Activated CD4-positive, CD25-positive, alpha-beta regulatory T cell (primary cell): ENCODE data around the gene HACD2.

Experiments
- DNase-seq, 4 experiments: peaks; one replicate each; lab custom pipeline; 2025; lab: John Stamatoyannopoulos, UW

The HACD2 gene

DNA sequence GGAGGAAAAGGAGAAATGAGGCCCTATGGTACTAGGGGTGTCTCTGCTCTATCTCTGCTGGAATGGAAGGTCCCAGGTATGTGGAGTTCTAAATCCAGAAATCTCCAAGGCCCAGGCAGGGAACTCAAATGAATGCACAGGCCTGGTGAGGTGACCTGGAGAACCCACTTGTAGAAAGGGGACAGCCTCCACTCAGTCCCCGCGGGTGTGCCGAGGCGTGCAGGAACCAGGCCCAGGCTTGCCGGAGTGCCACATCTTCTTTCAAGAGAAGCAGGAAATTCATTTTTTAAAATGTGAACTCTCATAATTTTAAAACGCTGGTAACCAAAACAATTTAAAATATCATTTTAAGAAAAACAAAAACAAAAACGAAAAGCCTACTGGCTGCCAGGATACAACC is 103.8 kb downstream of the HACD2 start:
- DNase-seq = no peak

DNA sequence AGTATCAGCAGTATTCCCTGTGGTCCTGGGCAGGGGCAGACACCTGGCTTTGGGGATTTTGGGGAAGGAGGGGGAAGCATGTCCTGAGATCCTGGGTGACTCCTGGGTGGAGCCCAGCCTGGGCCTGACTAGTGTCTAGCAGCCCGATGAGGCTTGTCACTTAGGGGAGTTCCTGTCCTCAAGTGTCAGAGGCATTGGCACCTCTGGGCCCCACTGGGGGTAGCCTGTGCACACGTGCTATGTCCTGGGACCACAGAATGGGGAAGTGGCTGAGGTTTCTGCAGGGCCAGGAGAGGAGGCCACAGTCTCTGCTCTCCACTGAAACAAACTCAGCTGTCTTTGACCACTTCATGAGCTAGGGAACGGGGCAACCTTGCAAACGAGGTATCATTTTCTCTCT is 104.4 kb downstream of the HACD2 start:
- DNase-seq = no peak

DNA sequence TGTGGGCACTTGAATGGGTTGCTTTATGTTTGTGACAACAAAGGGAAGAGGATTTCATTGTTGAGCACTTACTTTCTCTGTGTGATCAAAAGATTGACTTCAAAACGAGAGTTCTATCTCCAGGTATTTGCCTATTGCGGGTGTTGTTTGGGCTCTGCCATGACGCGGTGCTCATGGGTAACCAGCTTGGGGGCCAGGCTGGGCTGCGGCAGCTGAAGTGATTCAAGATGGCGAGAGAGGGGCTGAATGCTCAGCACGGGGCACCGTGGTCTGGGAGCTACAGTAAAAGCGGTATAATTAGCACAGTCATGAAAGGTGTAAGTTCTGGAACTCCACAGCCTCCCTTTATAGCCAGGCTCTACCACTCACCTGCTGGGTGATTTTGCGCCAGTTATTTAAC is 105.0 kb downstream of the HACD2 start:
- DNase-seq = no peak

DNA sequence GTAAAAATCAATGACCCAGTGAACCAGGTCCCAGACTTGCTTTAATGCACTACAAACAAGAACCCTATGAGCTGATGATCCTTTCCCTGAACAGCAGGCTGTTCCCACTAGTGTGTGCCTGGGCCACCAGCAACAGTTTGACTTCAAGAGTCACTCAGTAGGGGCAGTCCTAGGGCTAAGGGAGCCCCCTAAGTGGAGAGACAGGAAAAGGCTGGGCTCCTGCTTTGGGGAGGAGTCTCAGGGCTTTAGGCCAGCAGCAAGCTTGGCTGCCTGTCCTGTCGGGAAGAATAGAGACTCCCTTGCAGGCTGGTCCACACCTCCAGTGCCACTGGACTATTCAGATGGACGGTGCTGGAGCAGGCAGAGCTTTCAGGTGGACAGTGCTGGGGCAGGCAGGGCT is 106.5 kb downstream of the HACD2 start:
- DNase-seq = no peak

DNA sequence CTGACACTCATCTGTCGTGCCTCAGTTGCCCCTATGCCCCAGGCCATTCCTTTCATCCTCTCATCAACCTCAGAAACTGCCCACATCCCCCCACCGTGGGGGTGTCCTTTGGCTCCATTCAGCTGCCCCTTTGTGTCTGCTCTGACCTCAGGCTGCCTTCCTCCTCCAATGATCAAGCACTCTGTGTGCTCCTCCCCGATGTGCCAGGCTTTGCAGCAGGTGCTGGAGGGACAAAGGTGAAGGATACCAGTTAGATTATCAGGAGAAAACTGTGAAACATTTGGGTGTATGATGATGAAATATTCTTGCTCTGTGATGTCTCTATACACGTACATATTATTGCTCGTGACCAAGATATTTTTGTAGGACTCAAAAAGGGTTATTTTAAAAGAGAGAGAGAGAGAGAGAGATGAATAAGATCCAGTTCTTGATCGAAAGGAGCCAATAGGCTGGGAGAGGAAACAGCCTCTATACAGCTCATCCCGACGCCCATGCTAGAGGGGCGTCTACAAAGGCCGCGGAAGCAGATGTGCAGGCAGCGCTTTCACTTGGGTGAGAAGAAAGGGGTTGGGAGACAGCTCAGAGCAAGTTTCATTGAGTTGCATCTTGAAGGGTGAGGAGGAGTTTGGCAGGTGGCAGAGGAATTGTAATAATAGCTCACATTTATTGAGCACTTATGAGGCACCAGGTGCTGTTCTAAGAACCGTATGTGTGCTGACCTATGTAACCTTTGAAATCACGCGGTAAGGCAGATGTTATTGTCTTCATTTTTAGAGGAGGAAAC is 107.7 kb downstream of the HACD2 start:
- no peak for DNase-seq

DNA sequence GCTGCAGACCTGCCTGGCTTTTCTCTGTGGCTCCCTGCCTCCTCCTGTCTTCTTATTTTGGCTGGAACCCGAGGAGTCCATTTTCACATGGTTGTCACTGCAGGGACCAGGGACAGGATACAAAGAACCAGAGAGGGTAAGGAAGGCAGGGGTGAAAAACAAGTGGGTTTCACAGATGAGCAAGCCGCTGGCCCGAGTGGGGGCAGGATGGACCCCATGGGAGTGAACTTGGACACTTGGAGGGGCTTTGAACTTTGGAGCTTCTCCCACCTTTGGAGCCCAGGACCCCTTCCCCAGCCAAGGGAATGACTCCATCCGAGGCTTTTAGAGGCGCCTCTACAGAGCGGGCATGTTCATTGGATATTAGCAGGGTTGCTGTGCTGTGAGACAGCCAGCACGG is 109.1 kb downstream of the HACD2 start:
- DNase-seq = no peak

DNA sequence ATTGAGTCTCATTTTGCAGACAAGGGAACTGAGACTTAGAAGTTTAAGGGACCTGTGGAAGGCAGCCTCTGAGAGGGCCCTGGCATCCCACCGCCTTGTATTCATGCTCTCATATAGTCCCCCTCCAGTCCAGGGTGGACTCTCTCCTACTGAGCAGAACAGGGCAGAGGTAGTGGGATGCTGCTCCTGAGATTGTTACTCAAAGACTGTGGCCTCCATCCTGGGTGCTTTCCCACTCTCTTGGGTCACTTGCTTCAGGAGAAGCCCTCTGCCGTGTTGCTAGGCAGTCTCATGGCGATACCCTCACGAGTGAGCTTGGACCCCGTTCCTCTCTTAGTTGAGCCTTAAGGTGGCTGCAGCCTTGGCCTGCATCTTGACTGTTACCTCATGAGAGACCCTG is 113.7 kb downstream of the HACD2 start:
- DNase-seq = no peak

DNA sequence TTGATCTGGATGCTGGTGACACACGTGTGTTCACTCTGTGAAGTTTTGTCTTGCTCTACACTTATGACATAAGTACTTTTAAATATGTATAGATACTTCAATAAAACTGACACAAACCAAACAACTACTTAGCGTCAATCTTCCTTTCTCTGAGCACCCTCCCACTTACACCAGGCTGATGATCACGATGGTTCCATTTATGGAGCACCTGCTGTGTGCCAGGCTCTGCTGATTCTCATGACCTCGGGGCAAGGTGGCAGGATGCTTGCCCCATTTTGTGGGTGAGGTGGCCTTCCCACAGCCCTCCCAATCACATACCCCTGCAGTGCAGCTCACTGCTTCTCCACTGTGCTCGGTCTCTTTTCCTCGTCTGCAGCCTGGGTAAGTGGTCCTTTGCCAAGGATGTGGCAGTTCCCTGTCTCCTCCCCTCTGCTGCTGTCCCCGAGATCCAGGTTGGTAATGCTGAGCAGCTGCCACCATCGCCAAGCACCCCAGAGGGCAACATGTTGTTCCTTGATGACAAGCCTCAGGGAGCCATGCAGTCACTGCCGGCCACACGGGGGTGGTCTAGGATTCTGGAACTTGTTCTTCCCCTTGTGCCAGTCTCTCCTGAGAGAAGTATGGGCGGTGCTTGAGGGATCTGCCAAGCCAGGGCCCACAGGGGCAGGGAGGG is 115.4 kb downstream of the HACD2 start:
- no peak for DNase-seq

DNA sequence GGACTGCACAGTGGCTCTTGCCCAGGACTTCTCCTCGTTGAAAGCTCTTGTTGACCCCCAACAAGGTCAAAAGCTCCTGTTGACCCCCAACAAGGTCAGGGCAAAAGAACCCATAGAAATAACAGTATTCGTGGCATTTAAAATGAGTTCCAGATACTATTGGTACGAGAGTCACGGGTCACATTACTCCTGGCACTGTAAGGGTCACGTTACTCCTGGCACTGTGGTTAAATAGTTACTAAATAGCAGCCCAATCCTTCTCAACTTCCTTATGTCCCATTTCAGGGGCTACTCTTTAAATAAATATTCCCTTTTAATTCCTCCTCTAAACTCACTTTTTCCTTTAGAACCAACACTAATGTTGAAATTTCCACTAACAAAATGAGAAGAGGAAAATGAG is 117.8 kb downstream of the HACD2 start:
- no peak for DNase-seq

DNA sequence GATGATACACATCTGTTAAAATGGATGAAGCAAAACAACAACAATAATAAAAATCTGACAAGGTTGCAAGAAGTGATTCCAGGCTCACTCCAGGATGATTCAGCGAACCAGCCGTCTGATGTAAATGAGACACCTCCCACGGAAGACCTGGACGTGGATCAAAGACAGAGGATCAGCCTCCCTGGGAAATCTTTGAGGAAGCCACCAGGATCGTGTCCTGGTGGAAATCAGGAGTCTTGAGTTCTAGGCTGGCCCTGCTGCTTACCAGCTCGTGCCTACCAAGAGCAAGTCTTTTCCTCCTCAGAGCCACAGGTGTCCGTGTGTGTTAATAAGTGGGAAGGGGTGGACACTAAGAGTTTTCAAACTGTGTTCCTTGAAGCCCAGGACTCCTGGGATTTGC is 120.6 kb downstream of the HACD2 start:
- no peak for DNase-seq

DNA sequence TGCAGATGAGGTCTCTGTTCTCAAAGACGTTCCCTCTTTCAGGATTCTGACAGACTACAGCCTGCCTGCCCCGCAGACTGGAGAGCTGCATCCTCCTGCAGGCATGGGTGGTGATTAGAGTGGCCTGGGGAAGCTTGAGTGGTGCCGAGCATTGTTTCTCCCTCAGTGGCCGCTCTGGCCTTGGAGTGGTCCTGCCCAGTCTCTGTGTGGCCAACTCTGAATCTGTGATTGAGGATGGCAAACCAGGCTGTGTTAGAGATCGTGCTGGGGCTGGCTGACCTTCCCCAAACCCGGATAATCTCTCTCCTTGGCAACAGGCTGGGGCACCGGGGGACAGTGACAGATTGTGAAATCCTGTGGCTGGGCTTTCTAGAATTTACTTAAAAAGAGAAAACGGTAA is 125.0 kb downstream of the HACD2 start:
- DNase-seq = no peak

DNA sequence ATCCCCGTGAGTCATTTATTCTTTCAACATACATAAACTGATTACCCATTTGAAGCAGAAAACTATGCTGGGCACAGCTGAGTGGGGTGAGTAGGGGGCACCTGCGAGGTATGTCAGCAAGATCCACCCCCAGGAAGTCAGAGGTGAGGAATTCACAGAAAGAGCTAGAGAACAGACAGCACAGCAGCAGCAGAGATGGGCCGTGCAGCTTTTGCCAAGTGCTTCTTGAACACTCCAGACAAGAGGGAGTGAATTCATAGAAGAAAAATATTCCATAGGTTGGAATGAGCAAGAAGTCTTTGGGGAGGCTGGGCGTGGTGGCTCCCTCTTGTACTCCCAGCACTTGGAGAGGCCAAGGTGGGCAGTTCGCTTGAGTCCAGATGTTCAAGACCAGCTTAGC is 126.6 kb downstream of the HACD2 start:
- DNase-seq = no peak

DNA sequence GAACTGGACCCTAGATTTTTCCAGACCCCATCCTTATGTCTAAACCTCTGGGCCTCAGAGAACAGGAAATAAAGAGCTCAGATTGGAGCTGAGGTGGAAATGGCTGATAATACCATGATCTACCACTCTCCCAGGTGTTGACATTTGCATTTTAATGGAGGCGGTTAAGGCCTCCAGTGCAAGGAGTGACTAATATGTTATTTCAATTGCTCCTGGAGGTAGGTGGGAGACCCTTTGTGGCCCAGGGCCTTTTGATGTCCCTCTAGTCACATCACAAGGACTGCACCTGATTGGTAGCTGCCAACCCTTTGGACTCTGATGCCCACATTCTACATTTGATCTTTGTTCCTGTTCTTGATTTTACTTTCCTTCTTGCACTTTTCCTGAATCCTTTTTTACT is 127.0 kb downstream of the HACD2 start:
- no peak for DNase-seq

DNA sequence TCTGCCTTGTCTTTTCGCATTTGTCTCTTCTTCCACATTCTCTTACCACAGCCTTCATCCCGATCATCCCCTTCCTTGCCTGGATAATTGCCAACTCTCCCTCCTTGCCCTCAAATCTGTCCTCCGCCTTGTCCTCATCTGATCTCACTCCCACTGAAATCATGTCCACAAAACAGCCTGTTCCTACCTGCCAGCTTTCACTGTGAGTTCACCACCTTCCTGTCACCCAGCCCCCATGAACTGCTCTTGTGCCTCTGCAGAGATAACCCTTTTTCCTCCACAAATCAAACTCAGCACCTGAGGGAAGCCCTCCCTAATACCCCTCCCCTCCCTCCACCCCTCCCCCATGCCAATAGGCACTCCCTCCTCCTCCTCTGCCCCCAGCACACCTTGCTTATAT is 131.2 kb downstream of the HACD2 start:
- no peak for DNase-seq

DNA sequence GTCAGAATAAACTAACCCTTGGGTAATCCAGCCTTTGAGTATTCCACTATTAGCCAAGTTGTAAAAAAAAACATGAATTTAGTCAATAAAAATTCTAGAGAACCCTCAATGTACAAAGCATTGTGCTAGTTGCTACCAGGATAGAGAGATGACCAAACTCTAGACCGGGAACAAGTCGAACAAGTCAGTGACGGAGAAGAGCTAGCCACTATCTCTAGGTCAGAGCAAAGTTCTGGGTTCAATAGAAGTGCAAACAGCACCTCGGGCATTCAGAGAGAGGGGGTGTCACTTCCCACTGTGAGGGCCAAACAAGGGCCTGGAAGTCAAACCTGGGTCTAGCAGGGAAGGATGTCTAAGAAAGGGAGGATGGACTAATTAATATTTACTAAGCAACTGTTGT is 133.7 kb downstream of the HACD2 start:
- DNase-seq = no peak

DNA sequence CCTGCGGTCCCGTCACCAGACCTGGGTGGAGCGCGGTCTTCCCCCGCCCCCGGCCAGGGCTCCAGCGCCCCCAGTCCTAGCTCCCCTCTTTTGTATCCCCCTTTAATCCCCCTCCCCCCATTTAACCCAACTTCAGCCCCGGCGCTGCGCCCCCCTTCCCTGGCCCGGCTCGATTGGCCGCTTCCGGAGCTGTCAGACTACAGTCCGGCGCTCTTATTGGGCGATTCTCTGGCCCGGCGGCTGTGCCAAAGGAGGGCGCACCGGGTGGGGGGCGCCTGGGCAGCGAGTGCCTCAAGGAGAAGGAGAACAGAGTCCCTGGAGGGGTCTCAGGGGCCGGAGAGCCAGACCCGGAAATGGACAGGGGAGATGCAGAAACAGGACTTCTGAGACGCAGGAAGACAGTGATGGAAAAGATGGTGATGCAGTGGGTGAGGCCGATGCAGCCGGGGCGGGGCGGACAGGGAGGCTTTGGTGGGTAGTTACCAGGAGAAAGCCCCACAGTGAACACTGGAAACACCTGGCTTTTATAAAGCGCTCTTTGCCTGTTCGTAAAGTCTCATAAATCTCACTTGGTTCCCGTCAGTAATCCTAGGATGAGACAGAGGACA is 134.8 kb downstream of the HACD2 start:
- no peak for DNase-seq

DNA sequence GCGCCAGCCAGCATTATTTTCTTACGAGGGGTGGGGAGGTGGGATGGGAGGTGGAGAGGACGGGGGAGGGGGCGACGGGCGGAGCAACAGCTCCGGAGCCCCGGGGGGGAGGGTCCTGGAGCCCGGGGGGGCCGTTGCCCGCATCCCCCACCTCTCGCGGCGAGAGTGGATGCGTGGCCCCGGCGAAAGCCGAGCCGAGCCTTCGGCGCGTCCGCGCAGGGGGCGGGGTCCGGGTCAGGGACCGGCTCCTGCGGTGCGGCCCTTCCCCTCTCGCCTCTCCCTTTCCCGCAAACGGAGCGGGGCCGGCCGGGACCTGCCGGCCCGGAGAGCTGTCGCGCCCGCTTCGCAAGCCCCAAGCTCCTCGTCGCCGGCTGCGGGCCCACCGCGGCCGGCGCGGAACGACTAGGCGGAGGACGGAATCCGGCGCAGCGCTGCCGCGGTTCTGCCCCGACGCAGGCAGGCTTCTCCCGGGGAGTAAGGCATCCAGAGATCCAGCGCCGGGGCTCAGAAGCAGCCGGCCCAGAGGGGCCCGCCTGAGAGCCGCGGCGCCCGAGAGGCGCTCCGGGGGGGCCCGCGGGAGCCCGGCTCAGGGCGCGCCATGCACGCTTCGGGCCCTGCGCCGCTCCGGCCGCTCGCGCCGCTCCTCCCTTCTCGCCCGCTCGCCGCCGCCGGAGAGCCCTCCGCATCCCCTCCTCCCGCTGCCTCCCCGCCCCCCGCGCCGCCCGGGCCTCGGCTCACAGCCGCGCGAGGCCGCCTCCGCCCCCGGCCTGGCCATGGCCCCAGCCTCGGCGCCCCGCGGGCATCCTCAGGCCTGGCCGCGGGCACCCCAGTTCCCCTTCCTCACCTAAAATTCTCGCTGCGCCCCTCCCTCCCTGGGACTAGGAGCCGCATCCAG is 135.5 kb downstream of the HACD2 start:
- no peak for DNase-seq

DNA sequence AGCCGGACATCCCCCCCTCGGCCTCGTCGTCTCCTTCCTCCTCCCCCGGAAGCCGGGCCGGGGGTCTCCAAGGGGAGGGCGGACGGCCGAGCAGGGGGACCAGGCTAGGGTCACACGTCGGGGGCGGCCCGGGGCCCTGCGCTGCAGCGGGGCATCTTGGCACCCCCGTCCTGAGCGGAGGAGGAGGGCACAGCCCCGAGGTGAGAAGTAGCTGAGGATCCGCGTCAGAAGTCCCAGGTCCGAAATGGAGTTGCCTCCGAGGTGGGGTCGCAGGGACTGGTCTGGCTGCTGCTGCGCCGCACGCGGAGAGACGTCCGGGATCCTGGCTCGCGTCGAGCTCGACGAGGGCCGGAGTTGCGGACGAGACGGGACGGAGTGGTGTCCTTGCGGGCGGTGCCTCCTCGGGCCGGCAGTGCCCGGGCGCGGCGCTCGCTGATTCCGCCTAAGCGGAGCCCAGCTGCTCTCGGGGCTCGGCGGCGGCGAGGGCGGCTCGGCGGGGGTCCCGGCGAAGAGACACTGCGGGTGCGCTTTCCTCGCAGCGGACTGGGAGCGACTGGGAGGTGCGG is 136.2 kb downstream of the HACD2 start, which contains the start of gene ADCY5:
Gene ADCY5, minus strand, starts transcription at position 555 of the 566 bp plus-strand sequence. Its CDS starts 545 bp downstream, at position 10.
- DNase-seq = no peak

DNA sequence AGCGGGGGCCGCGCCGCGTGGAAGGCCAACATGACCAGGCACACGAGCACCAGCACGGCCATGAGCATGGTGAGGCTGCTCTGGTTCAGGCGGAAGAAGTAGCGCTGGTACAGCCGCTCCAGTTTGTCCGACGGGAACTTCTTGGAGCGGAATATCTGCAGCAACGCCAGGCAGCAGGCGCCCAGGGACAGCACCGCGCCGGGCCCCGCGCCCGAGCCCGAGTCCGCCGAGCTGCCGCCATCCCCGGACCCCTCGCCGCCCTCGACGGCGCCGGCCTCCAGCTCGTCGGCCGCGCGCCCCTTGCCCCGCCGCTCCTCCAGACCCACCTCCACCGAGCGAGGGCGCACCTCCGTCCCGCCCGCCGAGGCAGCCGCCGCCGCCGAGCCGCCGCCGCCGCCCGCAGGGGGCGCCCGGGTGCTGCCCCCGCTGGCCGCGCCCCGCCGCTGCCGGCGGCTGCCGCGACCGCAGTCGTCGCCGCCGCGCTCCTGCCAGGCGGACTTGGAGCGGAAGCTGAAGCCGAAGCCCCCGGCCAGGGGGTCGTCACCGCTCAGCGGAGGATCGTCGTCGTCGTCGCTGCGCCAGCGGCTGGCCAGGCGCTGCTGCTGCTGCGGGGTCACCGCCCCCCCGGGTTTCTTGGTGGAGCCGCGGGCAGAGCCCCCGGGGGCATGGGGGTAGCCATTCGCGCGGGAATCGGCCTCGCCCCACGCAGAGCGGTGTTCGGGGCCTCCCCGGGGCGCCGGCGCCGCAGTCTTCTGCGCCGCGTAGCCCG is 136.9 kb downstream of the HACD2 start:
- DNase-seq = peak in 3 of 4 experiments; percentile 3 to 8 (median 5)

DNA sequence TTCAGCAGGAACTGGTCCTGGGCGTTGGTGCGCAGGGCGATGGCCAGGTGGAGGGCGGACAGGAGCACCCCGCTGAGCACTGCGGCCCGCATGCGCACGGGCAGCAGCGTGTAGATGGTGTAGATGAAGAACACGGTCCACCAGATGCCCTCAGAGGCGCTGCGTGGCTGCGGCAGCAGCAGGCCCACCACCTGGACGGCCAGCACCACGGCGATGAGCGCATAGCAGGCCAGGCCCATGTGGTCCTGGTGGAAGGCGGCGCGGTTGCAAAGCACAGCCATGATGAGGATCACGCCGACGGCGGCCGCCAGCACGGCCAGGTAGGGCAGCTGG is 137.5 kb downstream of the HACD2 start:
- no peak for DNase-seq

DNA sequence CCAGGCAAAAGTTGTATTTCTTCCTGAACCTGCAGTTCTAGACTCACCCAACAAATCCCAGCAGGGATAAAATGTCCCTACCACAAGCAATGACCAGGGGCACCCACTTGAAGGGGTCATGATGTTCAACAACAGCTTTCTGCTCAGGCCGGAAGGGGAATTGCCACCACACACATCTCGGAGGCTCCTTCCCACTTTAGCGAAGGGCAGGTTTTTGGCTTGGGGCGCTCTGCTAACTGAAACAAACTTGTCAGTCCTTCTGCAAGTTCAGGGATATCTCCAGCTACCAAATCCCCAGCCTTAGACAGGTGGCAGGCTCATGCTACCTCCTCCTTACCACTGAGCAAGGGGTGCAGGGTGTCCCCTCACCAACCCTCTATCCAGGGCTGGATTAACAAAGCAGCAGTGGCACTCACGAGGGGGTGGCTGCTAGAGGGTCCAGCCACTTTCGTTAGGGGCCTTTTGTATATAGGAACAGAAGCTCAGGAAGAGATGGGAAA is 138.2 kb downstream of the HACD2 start:
- no peak for DNase-seq
